Activated CD4-positive, alpha-beta T cell treated with anti-CD3 and anti-CD28 coated beads, Interleukin-2, amount 10 ng/mL, durations not matched to agents 24 days and 14 days (primary cell): ENCODE measurements around the gene FOXK1. TPM values are rescaled to one million over a fixed set of nuclear protein-coding genes. Genes with fewer than 3 reads are reported as not detected.

ENCODE experiments used
- DNase-seq: peaks from one replicate; pipeline ENCODE4 v3.0.0; 2022
- H3K27ac Mint-ChIP-seq: one replicate; pipeline ENCODE4 v1.8.0; 2022; ENCODE audit warnings: mild to moderate bottlenecking, mixed read lengths
- H3K27me3 Mint-ChIP-seq: one replicate; pipeline ENCODE4 v1.8.0; 2022; ENCODE audit warnings: mixed read lengths
- H3K36me3 Mint-ChIP-seq: one replicate; pipeline ENCODE4 v1.8.0; 2022; ENCODE audit warnings: low read depth, mild to moderate bottlenecking, mixed read lengths
- H3K4me1 Mint-ChIP-seq: one replicate; pipeline ENCODE4 v1.8.0; 2021; ENCODE audit warnings: mixed read lengths
- H3K4me3 Mint-ChIP-seq: one replicate; pipeline ENCODE4 v1.8.0; 2022; ENCODE audit warnings: mild to moderate bottlenecking, moderate library complexity, mixed read lengths
- H3K9me3 Mint-ChIP-seq: one replicate; pipeline ENCODE4 v1.8.0; 2021; ENCODE audit warnings: mixed read lengths
- intact Hi-C: fragments of 100-400 bp; cut with micrococcal nuclease; formaldehyde crosslinking; loops from one replicate; pipeline ENCODE4 v1.15.1; 2023
- total RNA-seq: library from RNA; stranded (reverse); gene quantifications from 2 replicates; pipeline ENCODE4 v1.2.3, GENCODE V29; 2022

The FOXK1 gene
- total RNA-seq, 1 donor from 2014 or later = 36.6 TPM

DNA sequence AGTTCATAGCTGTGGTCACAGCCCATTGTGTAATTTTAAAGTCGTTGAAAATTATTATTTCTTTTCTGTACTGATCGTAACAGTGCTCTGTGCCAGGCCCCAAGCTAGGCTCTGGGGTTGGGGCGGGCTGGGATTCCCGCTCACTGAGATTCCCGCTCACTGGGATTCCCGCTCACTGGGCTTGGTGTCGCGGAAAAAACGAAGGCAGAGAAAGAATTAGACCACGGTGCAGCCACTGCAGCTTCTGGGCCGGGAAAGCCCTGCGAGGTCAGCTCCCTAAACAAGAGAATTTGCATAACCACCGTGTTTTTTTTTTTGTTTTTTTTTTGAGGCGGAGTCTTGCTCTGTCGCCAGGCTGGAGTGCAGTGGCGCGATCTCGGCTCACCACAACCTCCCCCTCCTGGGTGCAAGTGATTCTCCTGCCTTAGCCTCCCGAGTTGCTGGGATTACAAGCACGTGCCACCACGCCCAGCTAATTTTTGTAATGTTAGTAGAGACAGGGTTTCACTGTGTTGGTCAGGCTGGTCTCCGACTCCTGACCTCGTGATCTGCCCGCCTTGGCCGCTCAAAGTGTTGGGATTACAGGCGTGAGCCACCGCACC is 31.2 kb downstream of the FOXK1 start:
- intact Hi-C loops = no loop called here
- Mint-ChIP-seq H3K36me3 (peaks cover 24% of the 10 kb centered on the region), H3K9me3 (no peaks in the 10 kb centered on the region), H3K27ac (no peak overlapping the region), H3K4me1 (peaks cover 29% of the 10 kb centered on the region), H3K27me3 (no peaks in the 10 kb centered on the region), H3K4me3 (no peak overlapping the region)
- no peak for DNase-seq

DNA sequence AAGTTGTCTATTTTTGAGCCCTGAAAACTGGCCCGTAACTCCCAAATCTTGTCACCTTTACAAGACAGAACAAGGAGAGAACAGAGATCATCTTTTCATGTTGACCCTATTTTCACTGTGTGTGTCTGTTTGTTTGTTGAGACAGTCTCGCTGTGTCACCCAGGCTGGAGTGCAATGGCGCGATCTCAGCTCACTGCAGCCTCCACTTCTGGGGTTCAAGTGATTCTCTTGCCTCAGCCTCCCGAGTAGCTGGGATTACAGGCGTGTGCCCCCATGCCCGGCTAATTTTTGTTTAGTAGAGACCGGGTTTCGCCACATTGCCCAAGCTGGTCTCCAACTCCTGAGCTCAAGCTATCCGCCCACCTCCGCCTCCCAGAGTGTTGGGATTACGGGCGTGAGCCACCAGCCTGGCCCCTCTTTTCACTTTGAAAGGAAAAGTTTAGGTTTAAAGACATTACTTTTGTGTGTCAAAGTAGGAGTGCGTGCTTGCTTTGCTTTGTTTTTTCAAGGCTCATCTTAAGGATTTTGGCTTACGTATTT is 32.1 kb downstream of the FOXK1 start:
- Mint-ChIP-seq H3K27me3 (no peaks in the 10 kb centered on the region), H3K27ac (no peak overlapping the region)

DNA sequence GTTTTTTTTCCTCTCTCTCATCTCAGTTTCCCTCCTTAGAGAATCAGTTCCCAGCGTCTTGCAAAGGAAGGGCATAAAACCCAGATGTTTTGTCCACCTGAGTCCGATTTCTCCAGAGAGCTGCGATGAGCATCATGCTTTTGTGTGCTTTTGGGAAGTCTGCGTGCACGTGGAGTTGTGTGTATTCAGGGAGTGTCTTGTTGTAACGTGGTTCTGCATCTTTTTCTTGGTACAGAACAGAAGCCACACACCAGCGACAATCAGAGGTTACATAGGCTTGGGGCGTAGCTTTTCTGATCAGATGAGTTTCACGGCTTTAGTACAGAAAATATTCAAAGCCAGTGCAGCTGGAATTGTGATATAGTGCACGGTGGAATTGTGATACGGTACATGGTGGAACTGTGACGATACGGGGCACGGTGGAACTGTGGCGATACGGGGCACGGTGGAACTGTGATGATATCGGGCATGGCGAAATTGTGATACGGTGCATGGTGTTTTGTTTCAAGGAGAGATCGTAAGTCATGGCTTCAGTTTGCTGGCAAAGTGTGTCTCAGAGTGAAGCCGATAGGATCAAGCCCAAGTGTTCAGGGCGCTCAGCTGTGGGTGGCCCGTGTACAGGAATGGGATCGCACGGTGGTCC is 32.8 kb downstream of the FOXK1 start:
- intact Hi-C loops = no loop called here
- H3K36me3 Mint-ChIP-seq = peaks cover 24% of the 10 kb centered on the region
- no peaks in the 10 kb centered on the region for H3K27me3 Mint-ChIP-seq
- no peak for DNase-seq
- no peak overlapping the region for H3K27ac Mint-ChIP-seq
- H3K4me3 Mint-ChIP-seq = no peak overlapping the region
- H3K4me1 Mint-ChIP-seq = peaks cover 29% of the 10 kb centered on the region
- no peaks in the 10 kb centered on the region for H3K9me3 Mint-ChIP-seq

More for the DNA sequence above, 32.1 kb downstream of the FOXK1 start:
- no peaks in the 10 kb centered on the region for H3K9me3 Mint-ChIP-seq
- no peak for DNase-seq
- peaks cover 24% of the 10 kb centered on the region for H3K36me3 Mint-ChIP-seq
- no peak overlapping the region for H3K4me3 Mint-ChIP-seq
- peaks cover 29% of the 10 kb centered on the region for H3K4me1 Mint-ChIP-seq
- intact Hi-C loops = no loop called here

DNA sequence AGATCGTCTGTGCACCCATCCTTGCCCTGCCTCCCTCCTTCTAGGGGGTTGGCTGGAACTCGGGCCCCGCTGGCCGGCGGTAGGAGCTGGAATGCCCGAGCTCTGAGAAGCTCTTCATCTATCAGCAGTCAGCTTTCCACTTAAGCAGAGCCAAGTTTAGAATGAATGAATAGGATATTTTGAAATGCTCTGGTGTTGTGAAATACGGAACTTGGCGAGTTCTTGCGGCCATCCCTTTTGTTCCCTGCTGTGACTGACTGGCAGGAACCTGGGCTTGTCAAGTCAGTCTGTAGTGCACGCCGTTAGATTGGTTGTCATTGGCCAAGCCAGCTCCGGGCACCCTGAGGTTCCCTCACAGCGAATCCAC is 33.3 kb downstream of the FOXK1 start:
- intact Hi-C loops = no loop called here
- DNase-seq = no peak
- no peaks in the 10 kb centered on the region for H3K27me3 Mint-ChIP-seq
- H3K27ac Mint-ChIP-seq = no peak overlapping the region
- H3K4me3 Mint-ChIP-seq = no peak overlapping the region
- no peaks in the 10 kb centered on the region for H3K9me3 Mint-ChIP-seq
- peaks cover 33% of the 10 kb centered on the region for H3K4me1 Mint-ChIP-seq
- H3K36me3 Mint-ChIP-seq = peaks cover 27% of the 10 kb centered on the region

DNA sequence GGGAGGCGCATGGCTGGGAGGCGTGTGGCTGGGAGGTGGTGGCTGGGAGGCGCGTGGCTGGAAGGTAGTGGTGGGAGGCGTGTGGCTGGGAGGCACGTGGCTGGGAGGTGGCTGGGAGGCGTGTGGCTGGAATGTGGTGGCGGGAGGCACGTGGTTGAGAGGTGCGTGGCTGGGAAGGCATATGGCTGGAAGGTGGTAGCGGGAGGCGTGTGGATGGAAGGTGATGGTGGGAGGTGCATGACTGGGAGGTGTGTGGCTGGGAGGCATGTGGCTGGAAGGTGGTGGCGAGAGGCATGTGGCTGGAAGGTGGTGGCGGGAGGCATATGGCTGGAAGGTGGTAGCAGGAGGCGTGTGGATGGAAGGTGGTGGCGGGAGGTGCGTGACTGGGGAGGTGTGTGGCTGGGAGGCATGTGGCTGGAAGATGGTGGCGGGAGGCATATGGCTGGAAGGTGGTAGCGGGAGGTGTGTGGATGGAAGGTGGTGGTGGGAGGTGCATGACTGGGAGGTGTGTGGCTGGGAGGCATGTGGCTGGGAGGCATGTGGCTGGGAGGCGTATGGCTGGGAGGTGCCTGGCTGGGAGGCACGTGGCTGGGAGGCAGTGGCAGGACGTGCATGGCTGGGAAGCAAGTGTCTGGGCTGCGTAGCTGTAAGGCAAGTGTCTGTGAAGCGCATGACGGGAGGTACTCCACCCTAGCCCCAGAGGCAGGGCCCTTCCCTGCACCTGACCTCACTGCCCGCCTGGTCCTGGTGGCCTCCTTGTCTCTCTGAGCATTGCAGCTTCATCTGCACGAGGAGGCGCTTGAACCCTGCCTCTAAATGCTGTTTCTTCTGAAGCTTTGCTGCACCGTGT is 35.1 kb downstream of the FOXK1 start:
- H3K27me3 Mint-ChIP-seq = no peaks in the 10 kb centered on the region
- no peak overlapping the region for H3K4me3 Mint-ChIP-seq
- peak overlapping the region; percentile 34 for H3K27ac Mint-ChIP-seq
- DNase-seq = no peak
- intact Hi-C loops = no loop called here
- H3K4me1 Mint-ChIP-seq = peaks cover 25% of the 10 kb centered on the region
- no peaks in the 10 kb centered on the region for H3K9me3 Mint-ChIP-seq
- H3K36me3 Mint-ChIP-seq = peaks cover 26% of the 10 kb centered on the region

DNA sequence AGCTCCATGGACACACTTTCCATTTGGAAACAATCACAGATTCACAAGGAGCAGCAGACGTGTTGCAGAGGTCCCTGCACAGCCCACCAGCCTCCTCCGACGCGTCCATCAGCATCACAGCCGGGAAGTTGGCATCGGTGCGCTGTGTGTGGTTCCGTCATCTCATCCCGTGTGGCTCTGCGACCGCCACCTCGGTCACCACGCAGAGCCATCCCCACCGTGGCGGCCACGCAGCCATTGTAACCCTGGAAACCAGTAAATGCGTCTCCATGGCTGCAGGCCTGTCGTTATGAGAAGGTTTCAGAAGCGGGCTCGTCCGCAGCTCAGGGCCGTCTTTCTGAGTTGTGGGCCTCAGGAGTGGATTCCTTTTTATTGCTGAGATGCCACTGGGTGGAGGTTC is 36.0 kb downstream of the FOXK1 start:
- no peak overlapping the region for H3K27ac Mint-ChIP-seq
- DNase-seq = no peak
- peaks cover 24% of the 10 kb centered on the region for H3K36me3 Mint-ChIP-seq
- intact Hi-C loops = no loop called here
- H3K4me3 Mint-ChIP-seq = no peak overlapping the region
- no peaks in the 10 kb centered on the region for H3K27me3 Mint-ChIP-seq
- H3K9me3 Mint-ChIP-seq = no peaks in the 10 kb centered on the region
- peaks cover 18% of the 10 kb centered on the region for H3K4me1 Mint-ChIP-seq

DNA sequence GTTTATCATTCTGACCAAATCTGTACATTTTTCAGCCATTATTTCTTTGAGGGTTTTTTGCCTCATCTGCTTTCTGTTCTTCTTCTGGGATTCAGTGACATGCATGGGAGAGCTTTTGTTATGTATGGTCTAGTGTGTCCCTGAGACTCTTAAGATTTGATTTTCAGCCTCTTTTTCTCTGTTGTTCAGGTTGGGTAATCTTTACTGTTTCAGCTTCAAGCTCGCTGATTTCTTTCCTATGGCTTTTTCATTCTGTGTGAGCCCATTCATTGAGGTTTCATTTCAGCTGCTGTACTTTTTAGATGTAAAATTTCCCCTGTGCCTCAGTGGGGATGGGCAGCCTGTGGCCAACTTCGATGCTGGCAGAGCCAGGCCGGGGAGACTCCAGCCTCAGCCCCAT is 38.1 kb downstream of the FOXK1 start:
- intact Hi-C loops = no loop called here
- peak overlapping the region; percentile 66 for H3K27ac Mint-ChIP-seq

DNA sequence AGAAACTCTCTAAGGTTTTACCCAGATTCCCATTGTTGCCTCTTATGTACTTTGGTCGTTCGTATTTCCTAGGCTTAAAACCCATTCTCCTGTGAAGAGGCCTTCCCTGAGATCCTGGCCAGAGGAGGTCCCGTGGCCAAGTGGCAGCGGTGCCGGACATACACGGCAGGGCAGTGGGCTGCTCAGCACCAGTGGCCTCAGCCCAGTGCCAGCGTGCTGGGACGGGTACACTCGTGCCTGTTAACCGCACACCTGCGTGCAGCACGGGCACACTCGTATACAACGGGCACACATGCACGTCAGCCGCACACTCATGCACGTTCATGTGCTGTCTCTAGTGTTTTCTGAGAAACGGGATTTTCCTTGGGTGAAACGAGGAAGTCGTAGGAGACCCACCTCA is 40.2 kb downstream of the FOXK1 start:
- Mint-ChIP-seq H3K9me3 (no peaks in the 10 kb centered on the region), H3K4me1 (peaks cover 27% of the 10 kb centered on the region), H3K27me3 (no peaks in the 10 kb centered on the region), H3K4me3 (no peak overlapping the region), H3K36me3 (peaks cover 18% of the 10 kb centered on the region), H3K27ac (no peak overlapping the region)
- DNase-seq = no peak
- intact Hi-C loops = no loop called here

More for the DNA sequence above, 38.1 kb downstream of the FOXK1 start:
- H3K4me3 Mint-ChIP-seq = no peak overlapping the region
- no peaks in the 10 kb centered on the region for H3K9me3 Mint-ChIP-seq
- peaks cover 26% of the 10 kb centered on the region for H3K4me1 Mint-ChIP-seq
- peaks cover 22% of the 10 kb centered on the region for H3K36me3 Mint-ChIP-seq
- no peak for DNase-seq
- H3K27me3 Mint-ChIP-seq = no peaks in the 10 kb centered on the region

DNA sequence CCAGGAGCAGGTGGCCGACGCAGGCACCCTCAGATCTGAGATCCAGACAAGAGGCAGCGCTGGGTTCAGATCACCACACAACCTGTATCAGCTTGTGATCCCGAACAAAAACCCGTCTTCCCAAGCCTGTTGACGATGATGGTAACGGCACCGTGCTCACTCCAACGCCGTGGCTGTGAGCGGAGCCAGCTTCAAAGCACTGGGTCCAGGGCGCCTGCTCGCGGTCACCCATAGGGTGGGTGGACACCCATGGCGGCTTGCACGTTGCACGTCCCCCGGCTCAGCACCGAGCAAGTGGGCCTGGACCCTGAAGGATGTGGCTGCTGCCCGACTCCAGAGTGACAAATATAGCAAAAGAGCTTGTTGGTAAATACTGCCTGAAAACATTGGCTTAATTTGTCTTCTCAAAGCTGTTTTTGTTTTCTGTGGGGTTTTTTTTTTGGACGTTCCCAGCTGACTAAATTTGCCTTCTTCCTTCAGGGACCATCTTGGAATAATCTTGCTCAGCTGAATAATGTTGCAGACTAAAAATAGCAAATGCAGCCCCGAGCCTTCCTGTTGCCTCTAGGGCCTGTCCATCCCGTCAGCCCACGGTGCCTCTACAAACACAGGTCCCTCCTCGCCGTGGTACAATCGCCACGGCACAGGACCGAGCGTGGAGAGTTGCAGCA is 41.0 kb downstream of the FOXK1 start:
- Mint-ChIP-seq H3K4me1 (peaks cover 27% of the 10 kb centered on the region), H3K9me3 (no peaks in the 10 kb centered on the region), H3K27ac (no peak overlapping the region), H3K4me3 (no peak overlapping the region), H3K27me3 (no peaks in the 10 kb centered on the region), H3K36me3 (peaks cover 14% of the 10 kb centered on the region)
- DNase-seq = no peak
- intact Hi-C loops = no loop called here

DNA sequence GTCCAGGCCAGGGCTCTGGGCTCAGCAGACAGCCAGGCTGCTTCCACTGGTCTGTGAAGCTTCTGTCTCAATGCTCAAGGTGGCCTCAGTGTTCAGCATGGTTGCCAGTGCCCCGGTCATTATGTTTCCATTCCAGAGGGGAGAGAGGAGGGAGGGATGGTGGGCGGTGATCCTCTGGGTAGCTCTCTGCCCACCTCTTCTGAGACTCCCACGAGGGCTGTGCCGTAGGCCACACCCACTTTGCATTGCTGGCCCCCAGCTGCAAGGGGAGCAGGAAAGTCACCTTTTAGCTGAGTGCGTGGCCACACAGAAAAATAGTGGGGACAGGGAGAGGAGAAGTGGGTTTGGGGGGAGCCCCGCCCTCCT is 42.5 kb downstream of the FOXK1 start:
- H3K9me3 Mint-ChIP-seq = no peaks in the 10 kb centered on the region
- peak overlapping the region; percentile 93 for H3K27ac Mint-ChIP-seq
- H3K4me3 Mint-ChIP-seq = peak overlapping the region; percentile 82
- peaks cover 28% of the 10 kb centered on the region for H3K4me1 Mint-ChIP-seq
- no peak for DNase-seq
- intact Hi-C loops = loop anchor here (1.0 to 2.0 kb wide), 3 partner anchors 10 to 40 kb away; no protein-coding TSS in a partner anchor
- H3K27me3 Mint-ChIP-seq = no peaks in the 10 kb centered on the region
- peaks cover 17% of the 10 kb centered on the region for H3K36me3 Mint-ChIP-seq

DNA sequence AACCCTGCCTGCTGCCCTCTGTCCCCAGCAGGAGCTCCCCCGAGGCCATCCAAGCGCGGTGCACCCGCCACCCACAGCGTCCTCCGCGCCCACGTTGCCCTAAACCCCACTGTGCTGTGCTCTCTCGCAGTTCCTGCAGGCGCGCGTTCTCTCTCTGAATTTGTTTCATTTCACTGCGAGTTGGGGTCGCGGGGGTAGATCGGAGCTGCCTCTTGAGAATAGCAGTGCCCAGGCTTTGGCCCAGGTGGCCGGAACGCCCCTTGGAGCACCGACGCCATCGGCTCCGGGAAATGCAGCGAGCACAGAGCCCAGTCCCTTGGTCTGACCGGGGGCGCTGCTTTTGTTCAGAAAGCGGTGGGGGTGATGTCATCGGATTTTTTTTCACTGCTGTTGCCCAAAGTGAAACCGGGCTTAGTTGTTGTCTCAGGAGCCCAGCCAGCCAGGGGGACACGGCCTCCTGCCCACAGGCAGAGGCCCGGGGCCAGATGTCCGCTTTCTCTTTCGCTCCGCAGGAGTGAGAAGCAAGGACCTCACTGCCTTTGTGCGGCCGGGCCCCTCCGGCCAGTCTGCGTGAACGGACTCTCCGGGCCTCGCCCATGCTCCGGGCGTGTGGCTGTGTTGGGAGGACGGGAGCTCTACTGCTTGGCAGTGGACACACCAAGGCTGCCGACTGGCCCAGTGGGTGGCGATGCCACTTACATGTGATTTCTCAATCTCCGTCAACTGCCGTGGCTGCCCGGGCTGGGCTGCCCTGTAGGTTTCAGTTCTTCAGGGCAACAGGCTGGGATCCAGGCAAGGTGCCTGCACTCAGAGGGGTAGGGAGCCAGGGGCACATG is 43.1 kb downstream of the FOXK1 start:
- intact Hi-C loops = loop anchor here (1.0 to 2.0 kb wide), 3 partner anchors 9 to 40 kb away; no protein-coding TSS in a partner anchor
- peaks cover 15% of the 10 kb centered on the region for H3K36me3 Mint-ChIP-seq
- H3K27ac Mint-ChIP-seq = peak overlapping the region; percentile 93
- H3K9me3 Mint-ChIP-seq = no peaks in the 10 kb centered on the region
- DNase-seq = peak; percentile 90
- peaks cover 29% of the 10 kb centered on the region for H3K4me1 Mint-ChIP-seq
- no peaks in the 10 kb centered on the region for H3K27me3 Mint-ChIP-seq
- peak overlapping the region; percentile 82 for H3K4me3 Mint-ChIP-seq

DNA sequence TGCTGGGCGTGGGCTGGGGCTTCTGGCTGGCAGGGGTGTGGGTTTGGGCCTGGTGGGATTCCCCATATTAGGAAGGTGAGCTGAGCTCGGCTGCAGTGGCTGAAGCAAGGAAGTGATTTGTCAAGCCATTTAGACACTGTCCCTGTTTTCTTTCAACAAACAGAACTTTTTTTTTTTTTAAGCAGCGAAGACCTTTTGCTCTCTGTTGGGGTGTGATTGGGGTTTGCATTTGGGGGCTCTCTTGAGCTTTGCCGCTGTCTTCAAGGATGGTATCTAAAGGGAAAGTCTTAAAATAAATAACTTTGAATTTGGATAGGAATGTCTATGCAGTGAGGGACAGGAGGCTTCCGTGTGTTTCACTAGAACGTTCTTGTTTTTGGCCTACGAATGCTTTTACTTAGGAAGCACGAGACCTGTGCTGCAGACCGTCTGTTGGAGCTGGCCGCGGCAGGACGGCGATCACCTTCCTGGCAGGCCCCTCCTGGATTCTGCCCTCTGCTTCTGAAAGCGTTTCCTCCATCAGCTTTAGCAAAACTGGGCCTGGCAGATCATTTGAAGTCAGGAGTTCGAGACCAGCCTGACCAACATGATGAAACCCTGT is 43.9 kb downstream of the FOXK1 start:
- intact Hi-C loops = loop anchor here (1.0 to 2.0 kb wide), 3 partner anchors 8 to 41 kb away; no protein-coding TSS in a partner anchor
- peaks cover 12% of the 10 kb centered on the region for H3K36me3 Mint-ChIP-seq
- H3K4me3 Mint-ChIP-seq = peak overlapping the region; percentile 82
- H3K4me1 Mint-ChIP-seq = peaks cover 30% of the 10 kb centered on the region
- no peaks in the 10 kb centered on the region for H3K27me3 Mint-ChIP-seq
- H3K9me3 Mint-ChIP-seq = no peaks in the 10 kb centered on the region
- no peak for DNase-seq
- H3K27ac Mint-ChIP-seq = peak overlapping the region; percentile 93
